Activated CD8-positive, alpha-beta memory T cell treated with anti-CD3 and anti-CD28 coated beads, Interleukin-2, amount 50 U/mL, for 1 hour (primary cell): ENCODE results near the gene ORAI1.
"Not testable (repeated sequence)": the region's sequence is repeated elsewhere in the genome, so short reads cannot be mapped to it uniquely, and the experiment has no call there.

Experiments used
- DNase-seq: peaks from one replicate; pipeline ENCODE4 v3.0.0-alpha.2; 2020; ENCODE audit errors: extremely low read depth

The ORAI1 gene

DNA sequence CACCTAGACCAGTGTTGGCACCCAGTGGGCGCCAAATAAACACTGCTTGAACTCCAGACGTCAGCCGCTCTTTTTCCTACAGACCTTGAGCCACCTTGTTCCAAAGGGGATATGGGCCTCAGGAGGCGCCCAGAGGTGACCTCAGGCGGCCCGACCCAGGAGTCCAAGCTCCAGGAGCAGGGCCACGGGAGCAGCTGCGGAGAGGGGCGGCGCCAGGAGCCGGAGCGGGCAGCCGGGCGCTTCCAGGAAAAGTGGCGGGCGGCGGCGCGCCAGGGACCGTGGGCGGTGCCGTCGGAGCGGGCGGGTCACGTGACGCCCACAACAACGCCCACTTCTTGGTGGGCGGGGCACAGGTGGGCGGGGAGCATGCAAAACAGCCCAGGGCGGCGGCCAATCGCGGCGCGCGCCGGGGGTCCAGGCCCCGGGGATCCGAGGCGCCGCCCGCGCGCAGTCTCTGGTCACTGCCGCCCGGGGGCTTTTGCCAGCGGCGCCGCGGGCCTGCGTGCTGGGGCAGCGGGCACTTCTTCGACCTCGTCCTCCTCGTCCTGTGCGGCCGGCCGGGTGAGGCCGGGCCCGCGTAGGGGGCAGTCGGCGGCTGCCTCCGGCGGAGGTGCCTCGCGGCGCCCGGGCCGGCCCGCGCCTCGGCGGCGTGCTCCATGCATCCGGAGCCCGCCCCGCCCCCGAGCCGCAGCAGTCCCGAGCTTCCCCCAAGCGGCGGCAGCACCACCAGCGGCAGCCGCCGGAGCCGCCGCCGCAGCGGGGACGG is at the start of gene ORAI1:
ORAI1 (plus strand) TSS at position 444 of the 766 bp plus-strand sequence.
- DNase-seq, result peak; percentile 77

DNA sequence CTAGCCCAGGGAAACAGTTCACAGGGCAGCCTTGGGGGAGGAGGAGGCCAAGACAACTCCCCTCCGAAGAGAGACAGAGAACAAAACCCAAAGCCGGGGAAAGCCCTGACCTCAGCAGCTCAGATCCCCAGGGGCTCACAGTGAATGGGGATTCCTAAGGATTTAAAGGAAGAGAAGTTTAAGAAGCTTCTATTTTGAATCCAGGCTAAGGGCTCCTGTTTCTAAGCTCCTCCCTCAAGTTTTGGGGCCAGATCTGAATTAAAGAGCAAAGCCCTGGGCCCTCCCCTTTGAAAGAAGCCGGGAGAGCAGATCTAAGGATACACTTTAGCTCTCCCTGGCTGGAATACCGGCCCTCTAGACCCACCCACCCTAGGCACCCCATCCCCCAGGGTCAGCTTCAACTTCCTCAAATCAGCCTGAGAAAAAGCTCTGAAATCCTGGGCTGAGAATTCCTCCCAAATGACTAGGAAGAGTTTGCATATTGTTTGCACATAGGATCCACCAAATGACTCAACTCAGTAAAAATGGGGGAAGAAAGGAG is 49.4 kb upstream of the ORAI1 start:
- DNase-seq, result no peak

DNA sequence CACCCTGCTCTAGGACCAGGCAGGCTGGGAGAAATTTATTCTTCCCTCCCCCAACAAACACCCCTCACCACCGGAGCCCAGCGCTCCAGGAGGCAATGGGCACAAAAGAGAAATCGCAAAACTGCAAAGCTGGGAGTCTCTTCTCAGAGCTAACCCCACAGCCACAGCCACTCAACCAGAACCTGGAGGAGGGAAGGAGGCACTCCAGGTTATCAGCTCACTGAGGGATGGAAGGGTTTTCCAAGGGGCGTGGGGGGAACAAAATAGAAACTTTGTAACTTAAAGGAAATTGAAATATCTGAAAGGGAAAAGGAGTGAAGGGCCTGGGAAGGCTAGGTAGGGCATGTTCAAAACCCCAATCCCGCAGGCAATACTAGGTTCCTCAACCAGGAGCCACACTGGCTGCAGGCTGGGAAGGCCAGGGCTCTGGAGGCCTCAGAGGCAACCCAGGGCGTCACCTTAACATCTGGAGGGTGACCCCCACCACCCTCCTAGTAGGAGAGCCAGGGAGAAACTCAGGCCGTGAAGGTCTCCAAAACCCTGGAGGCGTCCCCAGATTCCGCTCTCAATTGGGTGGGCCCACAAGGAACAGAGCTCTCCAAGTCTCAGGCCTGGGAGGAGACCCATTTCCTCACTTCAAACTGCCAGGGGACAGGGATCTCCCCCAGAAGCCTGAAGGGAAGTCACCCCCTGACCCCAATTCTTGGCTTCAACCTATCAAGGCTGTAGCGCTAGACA is 48.7 kb upstream of the ORAI1 start:
- no peak for DNase-seq

DNA sequence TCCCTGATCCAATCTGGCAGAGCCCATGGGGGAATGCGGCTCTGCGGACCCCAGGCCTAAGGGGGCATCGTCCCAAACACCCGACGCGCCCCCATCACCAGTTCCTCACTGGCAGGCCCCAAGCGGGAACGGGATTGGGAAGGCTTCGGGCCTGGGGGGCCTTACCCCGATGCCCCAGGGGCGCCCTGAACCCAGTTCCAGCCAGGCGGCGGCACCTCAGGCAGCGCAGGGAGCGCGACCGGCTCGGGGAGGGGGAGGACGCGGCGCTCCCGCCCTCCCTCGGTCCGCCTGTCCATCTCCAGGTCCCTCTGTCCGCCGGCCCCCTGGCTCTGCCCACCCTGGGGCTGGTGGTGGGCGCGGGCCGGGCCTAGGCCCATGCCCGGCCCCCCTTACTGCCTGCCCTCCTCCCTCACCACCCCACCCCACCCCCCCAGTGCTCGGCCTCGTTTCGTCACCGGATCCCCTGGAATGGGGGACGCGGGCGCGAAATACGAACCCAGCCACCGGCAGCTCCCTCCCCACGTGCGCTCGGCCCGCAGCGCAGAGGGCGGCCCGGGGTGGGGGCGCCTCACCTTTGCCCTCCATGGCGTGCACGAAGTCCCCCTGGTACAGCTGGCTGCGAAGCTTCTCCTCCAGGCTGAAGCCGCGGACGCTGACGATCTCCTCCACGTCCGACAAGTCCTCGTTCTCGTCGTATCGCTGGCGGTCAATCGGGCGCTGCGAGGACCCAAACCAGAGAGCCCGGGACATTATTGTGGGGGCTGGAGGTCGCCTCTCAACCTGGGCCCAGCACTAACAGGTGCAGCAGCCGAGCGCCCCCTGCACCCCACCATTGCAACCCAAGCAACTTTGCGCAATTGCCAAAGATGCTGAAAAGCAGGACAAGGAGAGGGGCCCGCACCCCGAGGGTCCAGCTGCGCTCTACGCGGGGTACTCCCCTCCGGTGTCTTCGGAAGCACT is 47.8 kb upstream of the ORAI1 start:
- no peak for DNase-seq

DNA sequence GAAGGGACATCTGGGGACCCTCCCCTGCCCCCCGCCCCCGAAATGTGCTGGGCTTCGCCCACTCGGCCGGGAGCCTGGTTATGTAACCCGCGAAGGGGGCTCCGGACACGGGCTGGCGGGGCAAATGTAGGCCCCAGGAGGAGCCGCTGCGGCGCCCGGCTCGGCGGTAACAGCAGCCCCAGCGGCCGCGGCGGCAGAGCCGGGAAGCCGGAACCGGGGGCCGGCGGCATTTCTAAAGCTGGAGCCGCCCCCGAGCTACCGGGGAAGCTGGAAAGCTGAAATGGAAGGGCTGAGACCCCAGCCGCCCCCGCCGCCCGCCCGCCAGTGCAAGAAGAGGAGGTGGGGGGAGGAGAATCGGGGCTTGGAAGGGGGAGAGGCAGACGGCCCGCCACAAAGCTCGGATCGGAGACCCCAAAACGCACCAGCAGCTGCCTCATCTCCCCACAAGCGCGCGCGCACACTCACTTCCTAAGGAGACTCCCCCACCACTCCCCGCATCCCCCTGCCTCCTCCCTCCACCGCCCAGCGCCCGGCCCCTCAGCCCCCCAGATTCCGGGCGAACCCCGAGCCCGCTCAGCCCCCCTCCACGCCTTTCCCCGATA is 47.0 kb upstream of the ORAI1 start:
- no peak for DNase-seq

DNA sequence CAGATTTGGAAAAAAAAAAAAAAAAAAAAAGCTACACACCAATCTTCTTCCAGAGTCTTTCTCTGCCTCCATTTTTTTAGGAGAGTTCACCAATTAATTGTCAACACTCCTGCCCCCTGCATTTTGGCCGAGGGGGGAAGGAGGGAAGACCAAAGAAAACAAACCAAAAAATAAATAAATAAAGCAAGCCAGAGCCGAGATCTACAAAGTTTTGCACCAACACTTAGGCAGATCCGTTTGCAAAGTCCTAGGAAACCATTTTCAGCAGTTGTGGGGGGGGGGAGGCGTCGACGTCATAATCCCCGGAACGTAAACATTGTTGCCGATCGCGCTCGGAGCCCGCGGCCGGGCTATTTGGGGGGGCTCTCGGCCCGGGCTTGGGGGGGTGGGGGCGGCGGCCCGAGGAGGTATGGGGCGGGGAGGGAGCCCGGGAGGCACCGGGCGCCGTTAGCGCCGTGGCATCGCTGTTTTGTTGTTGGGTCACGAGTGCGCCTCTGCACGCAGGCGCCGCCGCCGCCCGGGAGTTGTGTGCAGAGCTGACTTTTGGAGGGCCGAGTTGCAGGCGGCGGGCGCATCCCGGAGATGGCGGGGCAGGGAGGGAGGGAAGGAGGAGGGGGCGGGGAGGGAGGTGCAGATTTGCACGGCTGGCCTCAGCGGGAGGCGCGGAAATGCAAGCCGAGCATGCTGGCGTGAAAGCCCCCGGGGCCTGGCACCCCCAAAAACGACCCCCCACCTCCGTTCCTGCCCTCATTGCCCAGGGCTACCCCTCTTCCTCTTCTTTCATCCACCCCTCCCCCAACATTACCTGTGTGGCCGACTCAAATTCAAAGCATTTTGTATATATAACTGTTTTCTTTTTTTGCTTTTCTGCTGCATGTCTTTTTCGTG is 46.1 kb upstream of the ORAI1 start:
- peak; percentile 39 for DNase-seq

DNA sequence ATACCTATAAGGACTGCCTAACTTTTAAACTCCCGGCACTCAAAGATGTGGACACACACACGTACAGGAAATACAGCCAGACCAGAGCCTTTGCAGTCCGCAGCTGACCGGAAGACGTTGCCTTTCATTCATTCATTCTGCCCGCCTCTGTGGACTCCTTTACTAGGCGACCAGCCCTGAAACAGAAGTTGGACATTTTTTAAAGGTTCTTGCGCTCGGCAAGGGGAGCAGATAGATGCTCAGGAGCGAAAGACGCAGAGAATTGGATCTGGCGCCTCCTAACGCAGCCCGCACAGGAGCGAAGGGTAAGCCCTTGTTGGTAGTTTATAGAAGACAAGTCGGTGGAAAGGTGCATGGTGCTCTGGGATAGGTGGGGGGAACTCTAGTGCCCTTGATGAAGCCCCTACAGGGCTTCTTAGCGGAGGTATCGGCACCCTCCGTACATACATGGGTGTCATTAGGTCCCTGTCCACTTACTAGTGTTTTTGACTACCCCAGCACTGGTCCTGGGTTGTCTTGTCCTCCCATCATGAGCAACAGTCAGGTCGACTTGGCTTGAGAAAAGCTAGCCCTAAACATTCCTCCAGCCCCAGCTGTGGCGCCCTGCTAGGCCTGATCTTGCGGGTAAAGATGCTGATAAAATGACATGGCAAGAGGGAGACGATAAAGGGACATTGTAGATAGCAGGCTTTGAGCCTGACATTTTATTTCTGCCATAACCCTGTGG is 45.2 kb upstream of the ORAI1 start, which contains the start of gene KDM2B:
KDM2B (minus strand) TSS at position 65 of the 727 bp plus-strand sequence. CDS start 112 bp downstream, outside the sequence.
- no peak for DNase-seq

DNA sequence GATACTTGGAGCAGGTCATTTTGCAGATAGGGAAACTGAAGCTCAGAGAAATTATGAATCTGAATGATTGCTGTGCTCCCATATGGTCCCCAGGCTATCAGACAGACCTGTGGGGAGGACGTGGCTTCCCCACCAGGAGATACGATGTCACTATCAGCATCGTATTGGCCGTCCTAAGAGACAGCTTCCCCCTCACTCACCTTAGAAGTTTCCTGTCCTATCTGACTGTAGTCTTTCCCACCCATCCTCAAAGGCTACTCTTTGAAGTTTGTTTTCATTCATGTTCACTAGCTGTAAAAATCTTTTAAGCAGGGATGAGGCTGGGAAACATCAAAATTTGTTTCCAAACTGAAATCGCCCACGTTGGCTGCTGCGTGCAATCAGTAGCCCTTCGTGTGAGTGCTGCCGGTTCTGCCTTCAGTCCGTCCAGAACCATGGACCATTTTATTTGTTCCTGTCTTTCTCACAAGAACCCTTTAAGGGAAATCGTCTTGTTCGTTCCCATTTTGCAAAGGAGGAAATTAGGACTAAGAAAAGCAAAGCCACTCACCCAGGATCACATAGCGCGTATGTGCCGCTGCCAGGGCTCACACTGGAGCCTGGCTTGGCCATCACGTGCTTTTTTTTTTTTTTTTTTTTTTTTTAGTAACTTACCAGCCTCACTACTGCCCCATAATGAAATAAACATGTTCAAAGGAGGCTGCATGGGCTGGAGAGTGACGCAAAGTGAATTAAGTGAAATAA is 44.5 kb upstream of the ORAI1 start:
- no peak for DNase-seq

DNA sequence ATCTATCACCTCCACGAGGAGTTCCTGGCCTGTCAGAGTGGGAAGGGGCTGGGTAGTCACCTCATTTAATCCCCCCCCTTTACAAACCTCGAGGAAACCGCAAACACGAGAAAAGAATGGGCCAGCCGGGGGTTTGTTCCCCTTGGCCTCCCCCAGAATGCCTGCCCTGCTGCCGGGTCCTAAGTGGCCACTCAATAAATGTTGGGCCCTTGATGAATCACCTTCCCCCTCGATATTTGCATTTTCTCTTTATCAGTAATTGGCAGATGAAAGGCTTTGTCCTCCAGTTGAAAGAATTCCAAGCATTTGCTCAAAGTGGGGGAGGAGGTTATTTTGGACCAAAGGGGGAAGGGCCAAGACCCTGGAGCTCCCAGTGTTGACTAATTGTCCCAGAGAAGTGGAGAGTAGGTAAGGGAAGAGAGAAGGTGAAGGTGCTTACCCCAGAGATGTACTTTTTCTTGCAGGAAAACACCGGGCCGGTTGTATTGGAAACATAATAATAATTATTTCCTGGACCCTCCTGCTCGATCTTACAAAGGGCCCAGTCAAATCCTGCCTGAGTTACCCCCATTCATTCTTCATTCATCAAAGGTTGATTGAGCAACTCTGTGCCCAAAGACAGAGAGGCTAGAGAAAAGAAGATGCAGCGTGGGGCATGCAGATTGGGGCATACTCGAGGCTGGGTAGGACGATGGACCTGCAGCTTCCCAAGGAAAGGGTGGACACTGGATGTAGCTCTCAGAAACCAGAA is 43.6 kb upstream of the ORAI1 start:
- no peak for DNase-seq

DNA sequence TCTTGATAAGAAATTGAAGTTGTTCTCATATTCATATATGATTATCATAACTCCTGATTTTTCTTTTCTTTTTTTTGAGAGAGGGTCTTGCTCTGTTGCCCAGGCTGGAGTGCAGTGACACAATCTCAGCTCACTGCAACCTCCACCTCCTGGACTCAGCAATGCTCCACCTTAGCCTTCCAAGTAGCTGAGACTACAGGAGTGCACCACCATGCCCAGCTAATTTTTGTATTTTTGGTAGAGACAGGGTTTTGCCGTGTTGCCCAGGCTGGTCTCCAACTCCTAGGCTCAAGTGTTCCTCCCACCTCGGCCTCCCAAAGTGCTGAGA is 43.0 kb upstream of the ORAI1 start:
- not testable (repeated sequence) for DNase-seq

DNA sequence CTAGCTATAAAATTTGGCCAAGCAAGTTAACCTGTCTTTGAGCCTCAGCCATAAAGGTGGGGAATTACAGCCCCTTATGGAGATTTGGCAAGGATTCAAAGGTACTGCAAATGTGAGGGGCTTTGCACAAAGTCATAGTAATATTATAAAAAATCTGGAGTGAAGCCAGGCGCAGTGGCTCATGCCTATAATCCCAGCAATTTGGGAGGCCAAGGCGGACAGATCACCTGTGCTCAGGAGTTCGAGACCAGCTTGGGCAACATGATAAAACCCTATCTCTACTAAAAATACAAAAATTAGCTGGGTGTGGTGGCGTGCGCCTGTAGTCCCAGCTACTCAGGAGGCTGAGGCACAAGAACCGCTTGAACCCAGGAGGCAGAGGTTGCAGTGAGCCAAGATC is 41.4 kb upstream of the ORAI1 start:
- not testable (repeated sequence) for DNase-seq

DNA sequence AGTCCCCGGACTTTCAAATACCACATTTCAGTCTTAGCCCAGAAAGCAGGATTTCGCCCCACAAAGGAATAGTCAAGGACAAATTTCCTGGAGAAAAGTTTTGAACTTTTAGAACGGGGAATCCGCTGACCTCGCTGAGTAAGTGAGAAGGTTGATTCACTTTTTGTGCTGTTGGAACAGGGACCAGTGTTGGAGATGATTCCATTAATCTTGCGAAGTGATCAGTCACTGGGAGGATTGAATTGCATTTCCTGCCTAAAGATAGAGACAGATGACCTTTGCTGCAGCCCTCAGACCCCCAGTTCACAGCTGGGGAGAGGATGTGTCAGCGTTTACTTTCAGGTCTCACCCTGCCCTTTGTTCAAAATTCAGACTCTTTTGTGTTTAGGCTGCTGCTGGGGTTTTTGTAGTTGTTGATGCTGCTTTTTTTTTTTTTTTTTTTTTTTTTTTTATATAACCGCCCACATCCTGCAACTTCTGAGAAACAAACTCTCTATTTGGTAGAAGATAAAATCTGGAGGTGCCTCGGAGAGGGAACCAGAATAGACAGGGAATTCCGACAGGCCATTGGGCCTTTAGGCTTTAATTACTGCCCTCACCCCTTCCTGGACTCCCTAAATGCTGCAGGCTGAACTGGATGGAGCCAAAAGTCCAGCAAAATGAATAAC is 35.7 kb upstream of the ORAI1 start:
- peak; percentile 44 for DNase-seq

DNA sequence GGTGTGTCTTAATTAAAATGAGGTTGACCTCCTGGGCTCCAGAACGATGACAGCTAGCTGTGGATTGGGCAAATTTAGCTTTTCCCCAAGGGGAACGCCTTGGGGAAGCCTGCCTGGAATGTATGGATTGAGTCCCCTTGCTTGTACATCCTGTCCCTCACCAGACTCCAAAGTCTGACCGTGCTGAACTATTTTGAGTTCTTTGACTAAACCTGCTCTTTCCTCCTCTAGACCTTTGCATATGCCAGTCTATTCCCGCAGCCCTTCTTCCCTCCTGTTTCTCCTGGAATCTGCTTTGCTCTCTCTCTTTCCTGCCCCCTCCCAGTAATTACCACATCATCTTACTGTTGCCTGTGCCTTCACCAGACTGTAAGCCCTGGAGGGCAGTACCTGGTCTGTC is 34.0 kb upstream of the ORAI1 start:
- DNase-seq, result no peak

DNA sequence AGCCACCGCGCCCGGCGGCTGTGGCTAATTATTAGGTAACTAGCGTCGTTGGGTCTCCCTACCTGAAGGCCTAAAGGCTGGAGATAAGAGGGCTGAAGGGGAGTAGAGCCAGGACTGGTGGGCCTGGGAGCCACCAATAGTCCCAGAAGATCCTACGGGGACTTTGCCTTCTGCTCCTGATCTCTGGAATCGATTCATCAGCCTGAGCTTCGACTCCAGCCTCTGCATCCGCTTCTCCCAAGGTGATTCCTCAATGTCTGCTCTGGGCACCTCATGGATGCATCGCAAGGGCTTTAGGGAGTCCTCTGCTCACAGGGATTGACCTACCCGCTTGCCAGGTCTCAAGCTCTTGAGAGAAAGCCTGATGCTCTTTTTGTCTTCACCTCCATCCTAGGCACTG is 30.8 kb upstream of the ORAI1 start:
- DNase-seq, result no peak

DNA sequence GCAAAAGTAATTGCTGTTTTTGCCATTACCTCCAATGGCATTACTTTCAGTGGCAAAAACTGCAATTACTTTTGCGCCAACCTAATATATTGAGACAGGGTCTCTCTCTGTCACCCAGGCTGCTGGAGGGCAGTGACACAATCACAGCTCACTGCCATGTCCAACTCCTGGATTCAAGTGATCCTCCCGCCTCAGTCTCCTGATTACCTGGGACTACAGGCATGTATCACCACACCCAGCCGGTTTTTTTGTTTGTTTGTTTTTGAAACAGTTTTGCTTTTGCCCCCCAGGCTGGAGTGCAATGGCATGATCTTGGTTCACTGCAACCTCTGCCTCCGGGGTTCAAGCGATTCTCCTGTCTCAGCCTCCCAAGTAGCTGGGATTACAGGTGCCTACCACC is 29.8 kb upstream of the ORAI1 start:
- no peak for DNase-seq

DNA sequence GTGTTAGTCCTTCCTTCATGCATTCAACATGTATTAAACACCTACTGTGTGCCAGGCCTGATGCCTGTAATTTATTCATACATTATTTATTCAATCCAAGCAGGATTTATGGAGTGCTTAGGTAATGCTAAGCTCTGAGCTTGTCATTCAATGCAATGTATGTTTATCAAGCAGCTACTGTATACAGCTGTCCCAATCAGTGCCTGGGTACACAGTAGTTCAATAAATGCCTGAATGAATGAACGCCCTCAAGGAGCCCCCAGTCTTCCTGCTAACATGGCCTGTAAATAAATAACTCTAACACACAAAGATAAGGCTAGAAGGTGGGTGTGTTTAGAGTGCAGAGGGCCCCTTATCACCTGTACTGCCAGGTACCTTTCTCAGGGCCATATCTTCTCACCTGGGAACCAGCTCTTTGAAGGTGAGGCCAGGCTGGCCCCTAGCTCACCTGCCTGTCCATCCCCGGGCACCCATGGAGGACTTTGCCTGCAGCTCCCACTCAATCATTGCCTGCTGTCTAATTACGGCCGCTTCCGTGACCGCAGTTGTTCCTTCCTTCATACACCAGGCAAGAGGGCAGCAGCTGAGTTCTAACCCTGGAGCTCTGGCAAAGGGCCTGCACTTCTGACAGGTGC is 25.5 kb upstream of the ORAI1 start:
- no peak for DNase-seq

DNA sequence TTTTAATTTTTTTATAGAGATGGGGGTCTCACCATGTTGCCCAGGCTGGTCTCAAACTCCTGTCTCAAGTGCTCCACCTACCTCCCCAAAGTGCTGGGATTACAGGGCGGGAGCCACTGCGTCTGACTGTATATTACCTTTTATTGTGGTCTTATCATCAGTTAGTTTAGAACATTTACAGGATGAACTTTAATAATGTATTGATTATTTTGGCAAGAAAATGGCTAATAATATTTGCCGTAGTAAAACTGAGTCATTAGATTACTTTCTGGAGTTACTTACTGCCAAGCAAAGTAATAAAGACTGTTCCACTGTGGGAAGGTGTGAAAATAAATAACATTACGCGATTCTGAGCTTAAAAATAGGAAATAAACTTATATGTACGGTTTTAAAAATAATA is 23.6 kb upstream of the ORAI1 start:
- DNase-seq, result no peak
